ENCODE data around the gene ARHGDIA.

Gene ARHGDIA

GRCh38 chr17:81822996-81823819 is 47.9 kb downstream of the ARHGDIA start:
- no peak for DNase-seq (ENCODE audit: low read depth)

- DNase-seq (ENCODE audit: low read depth) = no peak
These were observed 48.9 kb downstream of the ARHGDIA start for GRCh38 chr17:81822312-81822637.

- no peak for DNase-seq (ENCODE audit: low read depth)
These were observed 49.4 kb downstream of the ARHGDIA start for GRCh38 chr17:81821603-81822311.

GRCh38 chr17:81821147-81821546 is 50.0 kb downstream of the ARHGDIA start:
- DNase-seq (ENCODE audit: low read depth) = no peak

GRCh38 chr17:81819708-81820107 is 51.4 kb downstream of the ARHGDIA start:
- no peak for DNase-seq (ENCODE audit: low read depth)

GRCh38 chr17:81817758-81818147 is 53.4 kb downstream of the ARHGDIA start:
- DNase-seq (ENCODE audit: low read depth) = no peak
